Endometrial microvascular endothelial cells (primary cell): ENCODE results near the gene VIP. TPM values are rescaled to one million over a fixed set of nuclear protein-coding genes. Genes with fewer than 3 reads are reported as not detected.
"Not testable (repeated sequence)": the region's sequence is repeated elsewhere in the genome, so short reads cannot be mapped to it uniquely, and the experiment has no call there.

Experiments
- in situ Hi-C: cut with HindIII; loops from 2 replicates; pipeline ENCODE4 v1.10.0; 2017; ENCODE audit warnings: low sequenced_read_pairs, low pct_unique_long_range_greater_than_20kb; ENCODE audit errors: inconsistent ontology term
- total RNA-seq: library from RNA; depleted of rRNA; stranded (reverse); fragments of >200 nt; gene quantifications from one replicate; pipeline ENCODE4 v1.2.3, GENCODE V29; 2015; ENCODE audit errors: inconsistent ontology term

The VIP gene
- total RNA-seq, result 0.19 TPM

- in situ Hi-C loops, result no loop called here
Measured at GRCh38 chr6:152750694-152751093, at the start of gene VIP. Gene VIP, plus strand, starts transcription at chr6:152750797. Its CDS starts 1,381 bp downstream, at chr6:152752178.

GRCh38 chr6:152701081-152701862 is 49.3 kb upstream of the VIP start:
- in situ Hi-C loops, result no loop called here

DNA sequence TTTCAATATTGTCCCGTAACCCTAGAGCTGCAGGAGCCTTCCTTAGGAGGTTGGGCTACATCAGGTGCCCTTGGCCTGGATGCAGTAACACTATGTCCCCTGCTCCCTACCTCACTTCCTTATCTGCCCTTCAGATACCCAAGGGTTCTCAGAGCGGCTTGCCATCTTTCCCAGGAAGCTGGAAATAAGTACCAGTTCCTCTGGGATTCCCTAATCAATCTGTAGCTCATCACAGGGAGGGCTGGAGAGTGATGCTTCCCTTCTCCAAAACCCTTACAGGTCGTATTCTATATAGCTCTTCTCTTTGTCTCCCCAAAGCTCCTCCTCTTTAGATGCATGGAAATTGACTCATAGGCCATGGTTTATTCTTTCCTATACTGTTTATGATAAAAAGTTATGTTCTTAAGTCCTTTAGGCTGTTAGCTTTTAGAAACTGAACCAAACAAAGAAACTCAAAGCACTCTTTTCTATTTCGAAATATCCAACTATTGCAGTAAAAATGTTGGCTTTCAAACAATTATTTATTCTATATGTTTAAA is 48.7 kb upstream of the VIP start:
- in situ Hi-C loops, result no loop called here

DNA sequence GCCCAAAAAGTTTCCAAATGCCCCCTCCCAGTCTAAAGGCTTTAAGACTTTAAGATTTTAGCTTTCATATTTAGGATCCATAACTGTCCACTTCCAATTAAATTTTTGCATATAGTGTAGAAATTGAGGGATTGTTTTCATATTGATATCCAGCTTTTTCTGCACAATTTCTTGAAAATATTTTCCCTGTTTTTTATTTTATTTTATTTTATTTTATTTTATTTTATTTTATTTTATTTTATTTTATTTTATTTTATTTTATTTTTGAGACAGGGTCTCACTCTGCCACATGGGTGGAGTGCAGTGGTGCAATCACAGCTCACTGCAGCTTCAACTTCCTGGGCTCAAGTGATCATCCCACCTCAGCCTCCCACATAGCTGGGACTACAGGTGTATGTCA is 46.8 kb upstream of the VIP start:
- in situ Hi-C loops, result not testable (repeated sequence)

DNA sequence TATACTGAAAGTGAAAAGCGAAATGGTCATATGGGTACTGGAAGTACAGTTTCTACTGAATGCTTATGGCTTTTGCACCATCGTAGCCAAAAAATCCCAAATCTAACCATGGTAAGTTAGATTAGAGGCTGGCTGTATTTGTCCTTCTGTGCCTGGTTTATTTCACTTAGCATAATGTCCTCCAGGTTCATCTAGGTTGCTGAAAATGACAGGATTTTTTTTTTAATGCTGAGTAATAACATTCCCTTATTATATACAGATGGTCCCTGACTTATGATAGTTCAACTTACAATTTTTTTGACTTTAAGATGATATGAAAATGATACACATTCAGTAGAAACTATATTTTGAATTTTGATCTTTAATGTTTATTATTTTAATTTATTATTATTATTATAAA is 45.3 kb upstream of the VIP start:
- in situ Hi-C loops, result no loop called here

DNA sequence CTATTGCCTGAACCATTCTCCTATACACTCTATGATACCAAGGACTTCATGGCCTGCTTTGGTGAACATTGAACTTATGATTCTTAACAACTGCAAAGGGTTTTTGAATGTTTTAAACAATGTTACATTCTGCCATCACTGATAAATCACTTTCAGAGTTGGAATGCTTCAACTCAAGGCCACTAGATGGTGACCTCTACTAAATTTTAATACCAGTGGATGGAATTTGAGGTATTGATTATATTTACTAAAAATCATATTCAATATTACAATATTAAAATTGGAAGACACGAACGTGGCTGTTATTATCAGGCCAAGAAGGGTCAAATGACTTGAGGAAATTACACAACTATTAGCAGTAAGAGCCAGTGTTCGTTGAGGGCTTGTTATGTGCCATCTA is 34.3 kb upstream of the VIP start:
- in situ Hi-C loops, result no loop called here

GRCh38 chr6:152720974-152721373 is 29.6 kb upstream of the VIP start:
- in situ Hi-C loops, result no loop called here

- in situ Hi-C loops, result no loop called here
Measured at GRCh38 chr6:152721956-152722355, 28.6 kb upstream of the VIP start.

GRCh38 chr6:152723398-152723797 is 27.2 kb upstream of the VIP start:
- in situ Hi-C loops, result no loop called here

- in situ Hi-C loops, result no loop called here
Measured at GRCh38 chr6:152726313-152726712, 24.3 kb upstream of the VIP start.

GRCh38 chr6:152727507-152727906 is 23.1 kb upstream of the VIP start:
- in situ Hi-C loops, result no loop called here

GRCh38 chr6:152734630-152735029 is 16.0 kb upstream of the VIP start:
- in situ Hi-C loops, result no loop called here

GRCh38 chr6:152736687-152737273 is 13.8 kb upstream of the VIP start:
- in situ Hi-C loops, result no loop called here

- in situ Hi-C loops, result no loop called here
Measured at GRCh38 chr6:152745509-152746171, 5.0 kb upstream of the VIP start.

DNA sequence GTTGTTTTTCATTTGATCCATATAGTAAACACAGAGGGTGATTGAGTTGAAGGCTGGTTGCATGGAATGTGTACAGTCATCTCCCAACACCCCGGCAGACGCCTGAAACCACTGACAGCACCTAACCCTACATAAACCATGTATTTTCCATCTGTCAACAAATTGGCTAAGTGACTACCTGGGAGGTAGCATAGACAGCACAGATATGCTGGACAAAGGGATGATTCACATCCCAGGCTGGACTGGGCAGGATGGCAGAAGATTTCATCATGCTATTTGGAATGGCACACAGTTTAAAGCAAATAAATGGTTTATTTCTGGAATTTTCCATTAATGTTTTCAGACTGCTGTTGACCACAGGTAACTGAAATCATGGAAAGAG is 4.4 kb upstream of the VIP start:
- in situ Hi-C loops, result no loop called here

DNA sequence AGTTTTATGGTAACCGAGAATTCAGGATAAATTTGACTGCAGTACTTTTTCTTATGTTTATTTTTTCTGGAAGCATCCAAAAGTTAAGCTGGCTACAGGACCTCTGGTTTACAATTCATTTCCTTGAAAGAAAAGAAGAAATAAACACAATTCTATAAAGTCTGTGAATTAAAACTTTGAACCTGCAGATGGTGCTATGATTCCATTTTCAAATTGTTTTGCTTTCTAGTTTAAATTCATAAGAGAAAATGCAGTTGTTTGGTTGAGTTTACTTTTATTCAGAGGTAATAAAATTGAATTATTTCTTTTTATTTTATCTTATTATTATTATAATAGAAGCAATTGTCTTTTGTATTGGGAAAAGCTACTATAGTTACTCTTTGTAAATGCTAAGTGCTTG is 1.8 kb upstream of the VIP start:
- in situ Hi-C loops, result no loop called here

DNA sequence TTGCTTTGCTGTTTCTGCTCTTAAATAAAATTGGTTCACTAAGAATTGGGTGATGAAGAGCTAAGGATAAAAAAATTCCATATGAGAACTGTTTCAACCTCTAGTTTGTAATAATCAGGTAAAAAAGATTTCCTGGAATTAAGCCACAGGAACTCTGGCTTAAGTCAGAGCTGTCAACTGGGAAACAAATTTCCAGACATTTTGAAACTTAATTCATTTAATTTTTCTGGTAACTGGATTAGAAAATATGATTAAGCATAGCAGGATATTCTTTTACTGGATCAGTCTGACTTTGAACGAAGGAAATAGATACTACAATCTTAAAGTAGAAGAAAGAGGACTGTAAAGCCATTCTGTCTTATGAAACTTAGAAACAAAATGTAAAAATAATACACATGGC is 1.3 kb upstream of the VIP start:
- in situ Hi-C loops, result no loop called here

DNA sequence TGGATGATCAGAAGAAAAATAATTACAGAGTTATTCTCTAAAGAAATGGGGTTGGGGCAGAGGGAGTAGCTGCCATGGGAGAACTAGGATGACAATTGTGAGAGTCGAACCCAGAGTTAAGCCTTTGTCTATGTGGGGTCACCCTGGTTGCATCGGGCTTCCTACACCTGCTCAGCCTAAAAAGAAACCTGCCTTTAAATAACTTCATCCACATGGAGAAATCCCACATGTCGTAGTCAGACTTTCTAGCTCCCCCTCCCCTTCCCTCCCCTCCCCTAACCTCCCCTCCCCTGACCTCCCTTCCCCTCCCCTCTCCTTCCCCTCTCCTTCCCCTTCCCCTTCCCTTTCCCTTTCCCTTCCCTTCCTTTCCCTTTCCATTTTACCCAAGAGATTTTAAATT is 14.7 kb downstream of the VIP start:
- in situ Hi-C loops, result no loop called here

GRCh38 chr6:152769159-152769558 is 18.6 kb downstream of the VIP start:
- in situ Hi-C loops, result no loop called here

DNA sequence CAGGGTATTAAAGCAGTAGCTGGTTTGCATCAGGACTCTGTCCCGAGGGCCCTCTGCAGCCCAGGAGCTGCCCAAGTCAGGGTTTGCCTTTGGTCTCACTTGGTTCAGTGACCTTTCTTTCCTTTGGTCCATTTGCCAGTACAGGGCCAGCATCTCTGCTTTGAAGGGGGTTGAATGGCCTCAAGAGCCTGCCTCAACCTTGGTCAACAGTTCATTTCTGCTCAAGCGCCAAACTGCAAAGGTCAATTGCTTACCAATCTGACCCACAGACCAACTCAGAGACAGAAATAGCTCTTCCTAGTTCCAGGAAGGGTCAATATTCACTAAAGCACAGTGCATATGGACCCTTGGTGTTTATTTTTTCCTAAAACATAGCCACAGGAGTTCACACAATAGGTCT is 19.4 kb downstream of the VIP start:
- in situ Hi-C loops, result no loop called here
